ENCODE data around the gene REPS1. TPM values are rescaled to one million over a fixed set of nuclear protein-coding genes. Genes with fewer than 3 reads are reported as not detected.

The REPS1 gene
- total and polyA plus RNA-seq, 2 experiments from 2014 or later = 30.0 to 43.1 TPM

DNA sequence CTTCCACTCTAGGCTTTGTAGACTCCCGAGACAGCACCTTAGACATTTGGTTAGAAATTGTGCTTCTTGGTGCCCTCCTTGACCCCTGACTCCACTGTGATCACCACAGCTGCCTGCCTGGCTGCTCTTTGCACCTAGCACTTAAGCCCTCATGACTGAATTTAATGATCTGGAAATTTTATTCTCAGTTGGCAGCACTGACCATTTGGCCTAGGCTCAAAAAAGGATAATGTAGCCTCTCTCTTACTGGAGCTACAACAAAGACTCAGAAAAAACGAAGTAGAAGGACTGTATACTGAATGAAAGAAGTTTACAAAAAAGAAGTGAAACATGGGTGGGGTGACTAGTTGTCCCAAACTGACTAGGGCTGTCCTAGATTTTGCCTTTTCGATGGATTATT, 29.2 kb upstream of the REPS1 start:
- TF ChIP-seq CTCF (IDR thresholded peaks at IDR 0.05; ENCODE audit: poor library complexity) (no peak), EZH2phosphoT487 (IDR thresholded peaks at IDR 0.05; ENCODE audit: low read depth, severe bottlenecking, unreplicated experiment) (no peak), EZH2 (IDR thresholded peaks at IDR 0.05; ENCODE audit: borderline replicate concordance) (no peak)
- 67% methylated on average over 3 of the region's 3 CpGs for WGBS (ENCODE audit: low lambda C conversion rate, missing lambda C conversion rate)
- no peaks in the 10 kb centered on the region for H4K20me1 ChIP-seq (ENCODE audit: insufficient read depth, poor library complexity, severe bottlenecking)

DNA sequence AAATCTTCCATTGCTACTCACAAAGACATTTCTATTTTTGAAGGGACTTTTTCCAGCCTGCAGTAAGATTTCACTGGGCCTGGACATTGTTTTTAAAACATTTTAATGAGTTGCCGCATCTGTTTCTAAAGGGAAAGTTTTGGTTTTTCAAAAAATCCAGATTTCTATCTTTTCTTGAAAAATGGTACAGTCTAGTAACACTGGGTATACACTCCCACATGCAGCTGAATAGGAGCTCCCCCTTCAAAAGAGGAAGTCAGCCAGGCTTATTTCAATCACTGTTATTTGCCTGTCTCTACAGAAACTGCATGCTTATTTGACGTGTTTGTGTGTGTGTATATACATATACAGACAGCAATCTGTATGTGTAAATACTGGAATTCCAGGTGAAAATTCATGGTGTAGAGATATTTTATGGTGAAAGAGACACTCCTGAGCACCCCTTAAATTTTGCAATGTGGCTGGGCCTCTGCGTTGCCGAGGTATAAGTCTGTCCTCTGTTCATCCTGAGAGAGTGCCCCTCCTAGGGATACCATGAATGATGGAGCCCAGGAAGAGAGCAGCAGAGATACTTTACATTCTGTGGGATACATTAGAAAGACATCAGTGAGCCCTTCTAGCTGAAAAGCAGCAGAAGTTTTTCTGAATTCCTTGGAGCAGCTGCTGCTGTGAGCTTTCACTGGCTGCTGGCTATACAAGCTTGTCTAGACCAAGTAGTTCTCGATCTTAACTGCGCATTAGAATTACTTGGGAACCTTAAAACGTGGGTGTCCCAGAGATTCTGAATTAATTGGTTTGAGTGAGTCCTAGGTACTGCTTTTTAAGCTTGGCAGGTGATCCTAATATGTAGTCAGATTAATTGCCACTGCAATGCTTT, 28.5 kb upstream of the REPS1 start:
- Histone ChIP-seq H3K27me3 (no peaks in the 10 kb centered on the region), H3K9me2 (replicated peaks; ENCODE audit: insufficient read depth) (no peaks in the 10 kb centered on the region), H3K9me3 (ENCODE audit: low read depth) (no peaks in the 10 kb centered on the region), H3K4me3 (no peak overlapping the region), H2AFZ (no peak overlapping the region), H4K20me1 (ENCODE audit: insufficient read depth, poor library complexity, severe bottlenecking) (no peaks in the 10 kb centered on the region), H3K27ac (no peak overlapping the region), H3K4me1 (ENCODE audit: insufficient read depth) (peaks cover 10% of the 10 kb centered on the region), H3K36me3 (replicated peaks; ENCODE audit: insufficient read depth, low read depth) (no peaks in the 10 kb centered on the region), H3K4me2 (no peak overlapping the region), H3K79me2 (no peaks in the 10 kb centered on the region)
- WGBS (ENCODE audit: low lambda C conversion rate, missing lambda C conversion rate) = 72% methylated on average over 7 of the region's 7 CpGs
- no peak for TF ChIP-seq CTCF (IDR thresholded peaks at IDR 0.05; ENCODE audit: poor library complexity)
- TF ChIP-seq EZH2 (IDR thresholded peaks at IDR 0.05; ENCODE audit: borderline replicate concordance) = no peak
- no peak for TF ChIP-seq EZH2phosphoT487 (IDR thresholded peaks at IDR 0.05; ENCODE audit: low read depth, severe bottlenecking, unreplicated experiment)
- no peak for DNase-seq (ENCODE audit: low spot score)

More for the DNA sequence above, 29.2 kb upstream of the REPS1 start:
- Histone ChIP-seq H3K36me3 (replicated peaks; ENCODE audit: insufficient read depth, low read depth) (no peaks in the 10 kb centered on the region), H3K4me1 (ENCODE audit: insufficient read depth) (peaks cover 10% of the 10 kb centered on the region), H2AFZ (no peak overlapping the region), H3K79me2 (no peaks in the 10 kb centered on the region), H3K27ac (no peak overlapping the region), H3K27me3 (no peaks in the 10 kb centered on the region), H3K4me2 (no peak overlapping the region), H3K9me2 (replicated peaks; ENCODE audit: insufficient read depth) (no peaks in the 10 kb centered on the region), H3K9me3 (ENCODE audit: low read depth) (no peaks in the 10 kb centered on the region), H3K4me3 (no peak overlapping the region)
- DNase-seq (ENCODE audit: low spot score) = no peak

DNA sequence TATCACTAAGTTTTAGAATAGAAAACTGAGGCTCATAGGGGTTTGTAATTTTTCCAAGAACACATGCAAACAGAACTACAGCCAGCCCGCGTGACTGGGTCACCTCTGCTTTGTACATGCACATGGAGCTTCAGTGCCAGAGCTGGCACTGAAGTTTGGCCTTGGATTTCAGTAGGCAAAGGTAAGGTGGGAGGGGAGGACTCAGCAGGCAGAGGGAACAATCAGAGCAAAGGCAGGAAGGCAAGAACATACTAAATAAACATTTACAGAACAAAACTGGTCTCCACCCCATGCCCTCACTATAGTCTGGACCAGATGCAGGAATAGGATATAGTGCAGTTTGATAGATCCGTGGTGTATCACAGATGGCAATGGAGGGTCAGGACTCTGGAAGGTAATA, 26.9 kb upstream of the REPS1 start:
- Histone ChIP-seq H3K79me2 (no peaks in the 10 kb centered on the region), H3K4me1 (ENCODE audit: insufficient read depth) (peaks cover 10% of the 10 kb centered on the region), H3K27ac (no peak overlapping the region), H3K36me3 (replicated peaks; ENCODE audit: insufficient read depth, low read depth) (no peaks in the 10 kb centered on the region), H3K9me2 (replicated peaks; ENCODE audit: insufficient read depth) (no peaks in the 10 kb centered on the region), H3K27me3 (no peaks in the 10 kb centered on the region), H3K4me2 (no peak overlapping the region), H2AFZ (no peak overlapping the region), H4K20me1 (ENCODE audit: insufficient read depth, poor library complexity, severe bottlenecking) (no peaks in the 10 kb centered on the region), H3K9me3 (ENCODE audit: low read depth) (no peaks in the 10 kb centered on the region), H3K4me3 (no peak overlapping the region)
- 85% methylated on average over 3 of the region's 3 CpGs for WGBS (ENCODE audit: low lambda C conversion rate, missing lambda C conversion rate)
- TF ChIP-seq EZH2 (IDR thresholded peaks at IDR 0.05; ENCODE audit: borderline replicate concordance) (no peak), CTCF (IDR thresholded peaks at IDR 0.05; ENCODE audit: poor library complexity) (no peak), EZH2phosphoT487 (IDR thresholded peaks at IDR 0.05; ENCODE audit: low read depth, severe bottlenecking, unreplicated experiment) (no peak)
- DNase-seq (ENCODE audit: low spot score) = no peak
